ENCODE results near the gene NREP.
"Not testable (repeated sequence)": the region's sequence is repeated elsewhere in the genome, so short reads cannot be mapped to it uniquely, and the experiment has no call there.

NREP gene

GRCh38 chr5:111719773-111720172 lies 37.2 kb downstream of the NREP start:
- no peak overlapping the region for H3K4me3 ChIP-seq (ENCODE audit: low read depth, low read length)
- TF ChIP-seq CTCF (conservative IDR thresholded peaks at IDR 0.05; ENCODE audit: low read depth, low read length), result no peak
- no peak for DNase-seq (ENCODE audit: low read depth)

- DNase-seq (ENCODE audit: low read depth); H3K4me3 ChIP-seq (ENCODE audit: low read depth, low read length): not testable (repeated sequence)
Observed at GRCh38 chr5:111716789-111717188, 40.2 kb downstream of the NREP start.

- no peak for TF ChIP-seq CTCF (conservative IDR thresholded peaks at IDR 0.05; ENCODE audit: low read depth, low read length)
- DNase-seq (ENCODE audit: low read depth), result no peak
- no peak overlapping the region for H3K4me3 ChIP-seq (ENCODE audit: low read depth, low read length)
Observed at GRCh38 chr5:111707630-111708164, 49.3 kb downstream of the NREP start.

GRCh38 chr5:111706345-111706744 lies 50.6 kb downstream of the NREP start:
- no peak for TF ChIP-seq CTCF (conservative IDR thresholded peaks at IDR 0.05; ENCODE audit: low read depth, low read length)
- DNase-seq (ENCODE audit: low read depth), result peak; percentile 38
- no peak overlapping the region for H3K4me3 ChIP-seq (ENCODE audit: low read depth, low read length)

GRCh38 chr5:111704452-111705085 lies 52.4 kb downstream of the NREP start:
- DNase-seq (ENCODE audit: low read depth), result no peak

GRCh38 chr5:111703662-111704061 lies 53.3 kb downstream of the NREP start:
- no peak for DNase-seq (ENCODE audit: low read depth)
- TF ChIP-seq CTCF (conservative IDR thresholded peaks at IDR 0.05; ENCODE audit: low read depth, low read length), result no peak
- no peak overlapping the region for H3K4me3 ChIP-seq (ENCODE audit: low read depth, low read length)

More at GRCh38 chr5:111704452-111705085, 52.4 kb downstream of the NREP start:
- TF ChIP-seq CTCF (conservative IDR thresholded peaks at IDR 0.05; ENCODE audit: low read depth, low read length), result no peak
- H3K4me3 ChIP-seq (ENCODE audit: low read depth, low read length), result no peak overlapping the region

GRCh38 chr5:111699976-111700375 lies 57.0 kb downstream of the NREP start:
- H3K4me3 ChIP-seq (ENCODE audit: low read depth, low read length), result no peak overlapping the region
- TF ChIP-seq CTCF (conservative IDR thresholded peaks at IDR 0.05; ENCODE audit: low read depth, low read length), result no peak
- peak; percentile 51 for DNase-seq (ENCODE audit: low read depth)

Measured in choroid plexus epithelial cell (primary cell).